DMS114 treated with DMSO at 0.1 percent for 48 hours (cell line): Measurements from ENCODE around the gene CINP.
A peak's percentile ranks its signal among the peaks of the same experiment; 100 is the strongest.

Experiments
- DNase-seq: peaks from one replicate; lab custom pipeline; 2025; ENCODE audit not compliant: unreplicated experiment; lab: John Stamatoyannopoulos, UW

The CINP gene

GRCh38 chr14:102362545-102363181 is at the start of gene CINP, which contains the start of gene TECPR2:
Gene CINP, minus strand, starts transcription at chr14:102362890. Its CDS starts 39 bp downstream, at chr14:102362851.
Gene TECPR2, plus strand, starts transcription at chr14:102362941. Its CDS starts 13,781 bp downstream, at chr14:102376722.
- peak; percentile 85 for DNase-seq

DNA sequence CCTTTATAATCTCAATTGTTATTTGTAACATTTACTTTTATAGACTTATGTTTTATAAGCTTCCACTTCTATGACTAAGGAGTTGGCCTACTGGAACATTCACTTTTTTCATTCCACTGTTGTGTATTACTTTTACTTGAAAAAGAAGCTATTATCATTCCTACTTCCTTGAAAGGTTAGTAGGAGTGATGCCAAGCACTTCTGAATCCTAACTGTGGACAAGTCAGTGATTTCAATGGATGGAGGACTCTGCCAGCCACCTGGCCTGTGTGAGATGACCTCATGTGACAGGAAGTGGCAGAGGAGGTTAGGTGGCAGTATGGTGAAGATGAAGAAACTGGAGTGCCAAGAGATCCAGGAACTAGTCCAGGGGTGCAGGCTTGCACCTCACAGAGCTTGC is 46.0 kb upstream of the CINP start:
- no peak for DNase-seq

GRCh38 chr14:102407258-102407657 is 44.6 kb upstream of the CINP start:
- DNase-seq: no peak

DNA sequence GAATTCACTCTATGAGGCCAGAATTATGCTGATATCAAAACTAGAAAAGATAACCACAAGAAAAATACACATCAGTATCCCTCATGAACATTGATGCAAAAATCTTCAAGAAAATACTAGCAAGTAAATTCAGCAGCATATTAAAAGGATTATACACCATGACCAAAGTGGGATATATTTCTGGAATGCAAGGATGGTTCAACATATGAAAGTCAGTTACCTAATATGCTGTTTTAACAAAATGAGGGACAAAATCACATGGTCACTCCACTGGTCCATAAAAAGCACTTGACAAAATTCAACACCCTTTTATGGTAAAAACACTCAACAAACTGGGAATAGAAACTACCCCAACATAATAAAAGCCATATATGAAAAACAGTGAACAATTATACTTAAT is 40.3 kb upstream of the CINP start:
- no peak for DNase-seq

- DNase-seq: no peak
Observed at GRCh38 chr14:102396521-102396920, 33.8 kb upstream of the CINP start.

DNA sequence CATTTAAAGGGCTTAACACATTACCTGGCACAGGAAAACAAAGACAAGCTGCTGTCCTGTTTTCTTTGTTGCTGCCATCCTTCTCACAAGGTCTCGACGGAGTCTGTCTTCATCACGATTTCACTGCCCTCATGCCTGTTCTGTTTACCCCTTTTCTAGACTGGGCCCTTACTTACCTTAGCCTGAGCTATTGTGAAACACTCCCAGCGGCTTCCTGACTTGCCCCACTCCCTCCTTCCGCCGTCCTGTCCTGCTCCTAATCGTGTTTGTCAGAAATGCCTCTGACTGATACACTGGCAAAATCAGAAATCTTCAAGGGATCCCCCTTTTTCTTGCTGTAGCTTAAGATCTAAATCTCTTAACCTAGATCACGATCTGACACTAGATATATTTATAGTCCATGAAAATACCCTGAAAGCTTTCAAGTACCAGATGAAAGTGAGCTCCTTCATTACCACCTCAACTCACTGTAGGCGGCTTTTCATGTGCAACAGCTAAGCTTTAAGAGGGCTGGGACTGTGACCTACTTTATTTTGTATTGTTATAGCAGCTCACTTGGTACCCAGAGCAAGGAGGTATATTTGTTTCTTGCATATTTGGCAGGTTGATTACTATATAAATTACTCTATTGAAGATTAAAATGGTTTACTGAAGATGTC is 32.2 kb upstream of the CINP start:
- DNase-seq: no peak

GRCh38 chr14:102392506-102392905 is 29.8 kb upstream of the CINP start:
- DNase-seq: no peak

DNA sequence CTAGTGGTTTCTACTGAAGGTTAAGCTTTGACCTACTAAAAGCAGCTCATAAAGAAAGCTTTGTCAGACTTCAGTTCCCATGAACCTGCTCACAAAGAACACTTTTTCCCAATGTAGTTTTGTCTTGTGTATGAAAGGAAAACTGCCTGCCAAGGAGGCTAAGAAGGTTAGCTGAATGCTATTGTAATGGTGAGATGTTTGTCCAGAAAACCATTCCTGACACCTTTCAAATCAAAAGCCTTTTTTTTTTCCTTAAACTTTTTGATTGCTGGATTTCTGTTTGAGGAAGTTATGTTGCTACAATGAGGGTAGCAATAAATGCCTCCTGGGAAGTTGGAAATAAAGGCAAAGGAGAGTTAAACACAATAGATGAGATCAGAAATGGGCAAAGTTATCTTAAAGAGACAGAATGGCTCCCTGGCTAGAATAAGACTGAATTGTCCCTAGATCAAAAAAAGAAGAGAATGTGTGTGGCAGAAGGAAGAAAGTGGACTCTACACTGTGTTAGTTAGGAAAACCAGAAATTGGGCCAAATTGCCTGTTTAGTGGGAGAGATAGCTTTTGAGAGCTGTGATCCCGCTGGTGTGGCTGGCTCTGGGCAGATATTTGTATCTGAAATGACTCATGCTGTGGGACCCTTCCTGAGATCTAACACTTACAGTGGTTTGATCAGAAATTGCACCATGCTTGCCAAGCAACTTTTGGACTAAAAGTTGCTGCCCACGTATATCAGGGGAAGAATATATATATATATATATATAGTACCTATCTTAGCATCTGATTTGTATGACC is 27.6 kb upstream of the CINP start:
- DNase-seq: no peak

DNA sequence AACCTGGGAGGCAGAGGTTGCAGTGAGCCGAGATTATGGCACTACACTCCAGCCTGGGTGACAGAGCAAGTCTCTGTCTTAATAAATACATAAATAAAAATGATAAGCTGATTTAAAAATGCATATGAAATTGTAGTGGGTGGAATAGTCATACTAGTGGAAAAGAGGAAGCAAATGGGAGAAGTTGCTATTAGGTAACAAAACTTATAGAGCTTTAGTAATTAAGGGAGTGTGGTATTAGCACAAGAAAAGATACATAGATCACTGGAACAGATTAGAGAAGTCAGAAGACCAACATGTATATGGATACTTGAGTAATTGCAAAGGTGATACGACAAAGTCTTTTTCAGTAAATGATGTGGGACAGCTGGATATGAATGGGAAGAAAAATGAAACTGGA is 26.6 kb upstream of the CINP start:
- no peak for DNase-seq

- no peak for DNase-seq
Observed at GRCh38 chr14:102387086-102387485, 24.4 kb upstream of the CINP start.

DNA sequence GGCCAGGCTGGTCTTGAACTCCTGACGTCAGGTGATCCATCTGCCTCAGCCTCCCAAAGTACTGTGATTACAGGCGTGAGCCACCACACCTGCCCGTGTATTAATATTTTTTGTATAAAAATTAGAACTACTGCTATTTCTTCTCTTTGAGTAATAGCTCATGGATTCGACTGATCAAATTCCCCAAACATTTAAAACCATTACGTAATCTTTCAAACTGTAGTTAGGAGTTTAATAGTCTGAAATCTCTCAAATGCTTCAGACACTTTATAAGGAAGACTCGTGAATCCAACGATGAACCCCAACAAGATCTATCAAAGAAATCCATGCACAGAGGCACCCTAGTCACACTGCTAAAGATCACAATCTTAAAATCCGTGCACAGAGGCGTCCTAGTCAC is 16.1 kb upstream of the CINP start:
- DNase-seq: no peak

DNA sequence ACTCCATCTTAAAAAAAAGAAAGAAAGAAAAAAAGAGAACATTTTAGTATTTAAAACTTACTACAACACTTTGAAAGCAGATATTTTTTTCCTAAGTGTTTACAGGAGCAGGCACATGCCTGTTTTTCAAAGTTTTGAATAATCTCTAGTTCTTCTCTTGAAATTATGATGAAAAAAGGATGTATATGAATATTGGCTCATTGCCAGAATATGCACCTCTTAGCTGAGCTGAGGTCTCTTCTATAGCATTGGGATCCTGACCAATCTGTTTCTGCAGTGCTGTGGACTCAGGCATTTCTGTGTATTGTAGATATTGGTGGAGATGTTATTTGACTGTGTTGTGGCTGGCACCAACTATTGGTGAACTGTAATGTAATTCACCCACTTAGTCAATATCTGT is 15.0 kb upstream of the CINP start:
- no peak for DNase-seq

DNA sequence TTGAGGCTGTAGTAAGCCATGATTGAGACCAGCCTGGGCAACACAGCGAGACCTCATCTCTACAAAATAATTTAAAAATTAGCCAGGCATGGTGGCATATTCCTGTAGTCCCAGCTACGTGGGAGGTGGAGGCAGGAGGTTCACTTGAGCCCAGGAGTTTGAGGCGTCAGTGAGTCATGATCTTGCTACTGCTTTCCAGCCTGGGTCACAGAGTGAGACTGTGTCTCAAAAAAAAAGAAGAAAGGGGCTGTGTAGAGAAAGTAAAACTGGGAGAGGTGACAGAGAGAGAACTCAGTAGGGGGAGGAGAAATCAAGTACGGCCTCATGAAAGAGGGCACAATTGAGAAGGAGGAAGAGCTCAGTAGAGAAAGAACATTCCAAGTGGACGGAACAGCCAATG is 12.4 kb upstream of the CINP start:
- DNase-seq: no peak

- DNase-seq: no peak
Observed at GRCh38 chr14:102374264-102374663, 11.6 kb upstream of the CINP start.

GRCh38 chr14:102373110-102373509 is 10.4 kb upstream of the CINP start:
- DNase-seq: no peak

GRCh38 chr14:102371361-102371760 is 8.7 kb upstream of the CINP start:
- no peak for DNase-seq

DNA sequence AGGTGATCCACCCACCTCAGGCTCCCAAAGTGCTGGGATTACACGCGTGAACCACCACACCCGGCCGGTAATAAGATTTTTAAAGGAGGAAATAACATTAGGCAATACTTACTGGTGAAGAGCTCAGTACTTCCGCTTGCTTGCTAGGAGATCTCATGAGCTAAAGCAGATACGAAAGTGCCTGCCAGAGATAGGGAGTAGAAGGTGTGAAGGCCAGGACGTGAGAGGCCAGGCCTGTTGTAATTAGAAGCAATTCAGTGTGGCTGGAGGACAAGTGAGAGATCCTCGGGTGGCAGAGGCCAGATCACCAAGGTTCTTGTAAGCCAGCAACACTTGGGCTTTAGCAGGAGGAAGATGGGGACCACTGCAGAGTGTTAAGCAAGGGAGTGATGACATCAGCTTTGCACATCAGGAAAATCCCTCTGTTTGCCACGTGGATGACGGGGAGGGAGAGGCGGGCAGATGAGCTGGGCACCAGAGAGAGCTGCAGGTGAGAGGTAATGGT is 7.7 kb upstream of the CINP start:
- DNase-seq: no peak

DNA sequence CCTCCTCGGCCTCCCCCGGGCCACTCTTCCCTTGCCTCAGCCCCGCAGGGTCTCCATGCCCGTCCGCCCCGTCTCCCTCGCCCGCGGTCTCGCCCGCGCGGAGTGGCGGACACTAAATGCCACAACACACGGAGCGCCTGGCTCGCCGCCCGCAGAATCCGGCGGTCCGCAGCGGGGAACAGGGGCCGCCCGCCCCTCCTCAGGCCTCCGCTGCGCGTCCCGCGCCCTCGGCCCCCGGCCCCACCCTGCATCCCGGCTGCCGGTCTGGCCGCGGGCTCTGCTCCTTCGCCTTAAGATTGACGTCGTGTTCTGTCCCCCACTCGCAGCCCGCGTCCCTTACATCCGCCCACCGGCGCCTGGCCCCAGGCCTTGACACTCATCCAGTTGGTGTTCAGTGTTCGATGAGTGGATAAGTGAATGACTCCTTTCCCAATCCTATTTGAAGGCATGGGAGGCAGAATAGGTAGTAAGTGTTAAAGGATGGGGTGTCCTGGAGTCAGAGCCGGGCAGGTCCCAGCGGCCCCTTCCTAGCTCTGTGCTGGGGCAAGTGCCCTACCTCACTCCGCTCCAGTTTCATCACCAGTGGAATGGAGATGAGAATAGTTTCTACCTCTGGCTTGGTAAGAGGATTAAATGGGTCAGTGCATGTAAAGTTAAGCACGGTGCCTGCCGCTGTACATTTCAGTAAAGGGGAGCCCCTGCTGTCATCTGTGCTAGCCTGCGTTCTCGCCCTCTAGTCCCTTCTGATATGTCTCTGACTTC is 673 bp upstream of the CINP start:
- no peak for DNase-seq

GRCh38 chr14:102362084-102362483 is 606 bp downstream of the CINP start:
- no peak for DNase-seq

DNA sequence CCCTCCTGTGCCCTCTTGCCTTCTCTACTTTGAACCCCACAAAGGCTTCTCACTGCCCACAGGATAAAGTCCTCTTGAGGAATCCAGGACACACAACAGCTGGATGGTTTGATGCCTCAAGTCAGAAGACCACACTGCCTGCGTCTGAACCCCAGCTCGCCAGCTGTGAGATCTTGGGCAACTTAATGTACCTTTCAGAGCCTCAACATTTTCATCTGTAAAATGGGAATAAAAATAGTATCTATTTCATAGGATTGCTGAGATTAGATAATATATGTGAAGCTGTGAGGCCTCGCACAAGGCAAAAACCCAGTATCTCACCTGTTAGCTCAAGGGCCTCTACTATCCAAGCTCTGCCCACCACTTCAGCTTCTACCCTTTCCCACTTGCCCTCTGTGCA is 2.3 kb downstream of the CINP start:
- no peak for DNase-seq

- DNase-seq: no peak
Observed at GRCh38 chr14:102359341-102359740, 3.3 kb downstream of the CINP start.
